Neural cell (in vitro differentiated cells): ENCODE measurements around the gene MRPS6. TPM values are rescaled to one million over a fixed set of nuclear protein-coding genes. Genes with fewer than 3 reads are reported as not detected.

ENCODE experiments used
- H2AFZ ChIP-seq: fragments of 200-600, 300-800 bp; sonication (generic), shearing (Covaris generic); 2 replicates; pipeline ENCODE4 v1.6.0; 2014; ENCODE audit warnings: low read depth, mild to moderate bottlenecking, antibody characterized with exemption, low read length, moderate library complexity
- H3F3A ChIP-seq: fragments of 200-600 bp; shearing (Covaris generic); 2 replicates; pipeline ENCODE4 v1.6.1; 2016; ENCODE audit warnings: mild to moderate bottlenecking, moderate library complexity, mixed read lengths, antibody characterized with exemption, low read length; ENCODE audit not compliant: insufficient read depth, poor library complexity, severe bottlenecking
- H3K27ac ChIP-seq: fragments of 200-600, 300-800 bp; sonication (generic), shearing (Covaris generic); 2 replicates; pipeline ENCODE4 v1.5.1; 2014; ENCODE audit warnings: mild to moderate bottlenecking, low read length, moderate library complexity
- H3K27me3 ChIP-seq: fragments of 300-800, 200-600 bp; sonication (generic), shearing (Covaris generic); 2 replicates; pipeline ENCODE4 v1.6.0; 2014; ENCODE audit warnings: mild to moderate bottlenecking, low read depth, low read length, moderate library complexity; ENCODE audit not compliant: insufficient read depth
- H3K36me3 ChIP-seq: fragments of 300-800, 200-600 bp; sonication (generic), shearing (Covaris generic); 2 replicates; pipeline ENCODE4 v1.5.1; 2014; ENCODE audit warnings: mild to moderate bottlenecking, antibody characterized with exemption, low read length, moderate library complexity; ENCODE audit not compliant: insufficient read depth
- H3K4me2 ChIP-seq: fragments of 300-800, 200-600 bp; sonication (generic), shearing (Covaris generic); 2 replicates; pipeline ENCODE4 v1.6.0; 2014; ENCODE audit warnings: mild to moderate bottlenecking, low read length
- H3K4me3 ChIP-seq: fragments of 300-800, 200-600 bp; sonication (generic), shearing (Covaris generic); 2 replicates; pipeline ENCODE4 v1.5.1; 2014; ENCODE audit warnings: mild to moderate bottlenecking, low read length, moderate library complexity
- H3K79me2 ChIP-seq: fragments of 200-600 bp; shearing (Covaris generic); replicated peaks from 2 replicates; pipeline ENCODE4 v1.6.0; 2014; ENCODE audit warnings: mild to moderate bottlenecking, low read length, moderate library complexity; ENCODE audit not compliant: insufficient read depth
- H3K9ac ChIP-seq: fragments of 300-800, 200-600 bp; sonication (generic), shearing (Covaris generic); 2 replicates; pipeline ENCODE4 v1.6.1; 2016; ENCODE audit warnings: mild to moderate bottlenecking, low read length, mixed read lengths
- H3K9me2 ChIP-seq: fragments of 200-600 bp; shearing (Covaris generic); 2 replicates; pipeline ENCODE4 v1.6.1; 2016; ENCODE audit warnings: mild to moderate bottlenecking, low read length, mixed read lengths; ENCODE audit not compliant: insufficient read depth
- H3K9me3 ChIP-seq: fragments of 200-600, 300-800 bp; sonication (generic), shearing (Covaris generic); 2 replicates; pipeline ENCODE4 v1.6.1; 2016; ENCODE audit warnings: mild to moderate bottlenecking, mixed run types, low read length, moderate library complexity, mixed read lengths
- H4K20me1 ChIP-seq: fragments of 200-600 bp; shearing (Covaris generic); 2 replicates; pipeline ENCODE4 v1.6.1; 2016; ENCODE audit warnings: mild to moderate bottlenecking, mixed run types; ENCODE audit not compliant: insufficient read depth
- CTCF ChIP-seq: fragments of 450-650 bp; IDR thresholded peaks from 2 replicates; pipeline ENCODE4 v1.5.1; 2014; ENCODE audit warnings: antibody characterized with exemption, mild to moderate bottlenecking, moderate library complexity; ENCODE audit not compliant: poor library complexity, severe bottlenecking
- EP300 ChIP-seq: fragments of 450-650 bp; conservative IDR thresholded peaks from 2 replicates; pipeline ENCODE4 v1.6.1; 2014; ENCODE audit warnings: antibody characterized with exemption, mild to moderate bottlenecking, moderate library complexity; ENCODE audit not compliant: poor library complexity, severe bottlenecking
- EZH2 ChIP-seq: fragments of 200-600, 300-800 bp; shearing (Covaris generic), sonication (generic); IDR thresholded peaks from 2 replicates; pipeline ENCODE4 v1.6.1; 2014; ENCODE audit warnings: antibody characterized with exemption, low read length, borderline replicate concordance, mild to moderate bottlenecking; ENCODE audit not compliant: insufficient read depth, poor library complexity, severe bottlenecking
- MXI1 ChIP-seq: fragments of 450-650 bp; conservative IDR thresholded peaks from 2 replicates; pipeline ENCODE4 v1.6.1; 2014; ENCODE audit warnings: antibody characterized with exemption, mild to moderate bottlenecking; ENCODE audit not compliant: poor library complexity, severe bottlenecking
- POLR2AphosphoS5 ChIP-seq: IDR thresholded peaks from 2 replicates; pipeline ENCODE4 v1.6.1; 2012
- RAD21 ChIP-seq: fragments of 450-650 bp; conservative IDR thresholded peaks from 2 replicates; pipeline ENCODE4 v1.6.1; 2014; ENCODE audit warnings: antibody characterized with exemption, mild to moderate bottlenecking, moderate library complexity
- REST ChIP-seq: IDR thresholded peaks from 2 replicates; pipeline ENCODE4 v1.6.1; 2012; ENCODE audit warnings: borderline replicate concordance
- SMC3 ChIP-seq: fragments of 450-650 bp; conservative IDR thresholded peaks from 2 replicates; pipeline ENCODE4 v1.6.1; 2014; ENCODE audit warnings: antibody characterized with exemption, mild to moderate bottlenecking, moderate library complexity; ENCODE audit not compliant: poor library complexity
- TAF1 ChIP-seq: IDR thresholded peaks from 2 replicates; pipeline ENCODE4 v1.6.1; 2012; ENCODE audit warnings: low read depth
- polyA plus RNA-seq: library from polyadenylated mRNA; depleted of rRNA; stranded (reverse); fragments of >200 nt; gene quantifications from 2 replicates; pipeline ENCODE4 v1.2.3, GENCODE V29; 2014

The MRPS6 gene
- polyA plus RNA-seq, 1 donor from 2014 or later = 70.1 TPM

GRCh38 chr21:34115160-34115559 lies 41.8 kb downstream of the MRPS6 start:
- Histone ChIP-seq H3F3A (peaks cover 6% of the 10 kb centered on the region), H3K4me2 (no peak overlapping the region), H3K27me3 (no peaks in the 10 kb centered on the region), H2AFZ (no peak overlapping the region), H3K9ac (no peak overlapping the region), H3K79me2 (no peaks in the 10 kb centered on the region), H4K20me1 (no peaks in the 10 kb centered on the region), H3K36me3 (no peaks in the 10 kb centered on the region), H3K4me3 (no peak overlapping the region), H3K27ac (no peak overlapping the region), H3K9me2 (no peaks in the 10 kb centered on the region), H3K9me3 (no peaks in the 10 kb centered on the region)
- no peak for TF ChIP-seq RAD21
- TF ChIP-seq REST = no peak
- TF ChIP-seq MXI1 = no peak
- TF ChIP-seq EZH2 = no peak
- no peak for TF ChIP-seq CTCF
- no peak for TF ChIP-seq EP300
- TF ChIP-seq POLR2AphosphoS5 = no peak
- TF ChIP-seq SMC3 = no peak
- TF ChIP-seq TAF1 = no peak

- H3K79me2 ChIP-seq = no peaks in the 10 kb centered on the region
These were observed 43.2 kb downstream of the MRPS6 start for GRCh38 chr21:34116569-34116968.

More at GRCh38 chr21:34116569-34116968, 43.2 kb downstream of the MRPS6 start:
- Histone ChIP-seq H3K9me3 (no peaks in the 10 kb centered on the region), H4K20me1 (no peaks in the 10 kb centered on the region), H3K27ac (no peak overlapping the region), H3K27me3 (no peaks in the 10 kb centered on the region), H3F3A (peaks cover 6% of the 10 kb centered on the region), H3K4me3 (no peak overlapping the region), H3K4me2 (no peak overlapping the region), H2AFZ (no peak overlapping the region), H3K9ac (no peak overlapping the region), H3K9me2 (no peaks in the 10 kb centered on the region), H3K36me3 (no peaks in the 10 kb centered on the region)
- TF ChIP-seq CTCF (no peak), SMC3 (no peak), TAF1 (no peak), MXI1 (no peak), EP300 (no peak), REST (no peak), POLR2AphosphoS5 (no peak)
